HEK293T (cell line): ENCODE data around the gene CD4.

Source experiments
- CTCF ChIA-PET: fragments of 350-600 bp; formaldehyde crosslinking; extraction: SDS; loops from one replicate; lab custom pipeline; 2021; ENCODE audit warnings: antibody characterized with exemption, inconsistent platforms; lab: Yijun Ruan, JAX
- POLR2A ChIA-PET: fragments of 350-600 bp; formaldehyde crosslinking; extraction: SDS; loops from one replicate; lab custom pipeline; 2020; ENCODE audit warnings: antibody characterized with exemption, inconsistent platforms; lab: Yijun Ruan, JAX
- DNase-seq: peaks from one replicate; pipeline ENCODE4 v3.0.0; 2012; ENCODE audit warnings: mixed read lengths; ENCODE audit errors: extremely low spot score
- ARNT ChIP-seq: fragments of 450-650 bp; IDR thresholded peaks from 2 replicates; pipeline ENCODE4 v1.6.1; 2017; ENCODE audit warnings: mild to moderate bottlenecking
- BHLHE40 ChIP-seq: fragments of 450-650 bp; IDR thresholded peaks from 2 replicates; pipeline ENCODE4 v1.6.1; 2016; ENCODE audit warnings: mild to moderate bottlenecking, moderate library complexity, borderline replicate concordance
- CTBP1 ChIP-seq: fragments of 450-650 bp; IDR thresholded peaks from 2 replicates; pipeline ENCODE4 v1.6.1; 2016; ENCODE audit warnings: borderline replicate concordance
- ELF4 ChIP-seq: fragments of 450-650 bp; IDR thresholded peaks from 2 replicates; pipeline ENCODE4 v1.6.1; 2017; ENCODE audit warnings: antibody characterized with exemption
- FOXA1 ChIP-seq: fragments of 450-650 bp; IDR thresholded peaks from 2 replicates; pipeline ENCODE4 v1.6.1; 2016; ENCODE audit warnings: mild to moderate bottlenecking
- FOXK2 ChIP-seq: fragments of 450-650 bp; IDR thresholded peaks from 2 replicates; pipeline ENCODE4 v1.6.1; 2016; ENCODE audit warnings: mild to moderate bottlenecking
- FOXM1 ChIP-seq: fragments of 450-650 bp; IDR thresholded peaks from 2 replicates; pipeline ENCODE4 v1.6.1; 2017; ENCODE audit warnings: mild to moderate bottlenecking, borderline replicate concordance
- HDGF ChIP-seq: fragments of 450-650 bp; IDR thresholded peaks from 2 replicates; pipeline ENCODE4 v1.6.1; 2017; ENCODE audit warnings: antibody characterized with exemption, borderline replicate concordance
- L3MBTL2 ChIP-seq: fragments of 450-650 bp; conservative IDR thresholded peaks from 2 replicates; pipeline ENCODE4 v1.6.1; 2016; ENCODE audit warnings: mild to moderate bottlenecking
- LEF1 ChIP-seq: fragments of 450-650 bp; IDR thresholded peaks from 2 replicates; pipeline ENCODE4 v1.6.1; 2017; ENCODE audit warnings: mild to moderate bottlenecking, borderline replicate concordance
- NFRKB ChIP-seq: fragments of 450-650 bp; IDR thresholded peaks from 2 replicates; pipeline ENCODE4 v1.6.1; 2016; ENCODE audit warnings: mild to moderate bottlenecking, moderate library complexity
- SP1 ChIP-seq: fragments of 450-650 bp; IDR thresholded peaks from 2 replicates; pipeline ENCODE4 v1.6.1; 2017
- SUZ12 ChIP-seq: fragments of 450-650 bp; IDR thresholded peaks from 2 replicates; pipeline ENCODE4 v1.6.1; 2016; ENCODE audit warnings: mild to moderate bottlenecking
- TARDBP ChIP-seq: fragments of 450-650 bp; IDR thresholded peaks from 2 replicates; pipeline ENCODE4 v1.6.1; 2016
- ZNF384 ChIP-seq: fragments of 450-650 bp; IDR thresholded peaks from 2 replicates; pipeline ENCODE4 v1.6.1; 2016
- TF ChIP-seq, protein P1 (sequence below): fragments of 450-650 bp; IDR thresholded peaks from 2 replicates; pipeline ENCODE4 v1.6.1; 2016

The CD4 gene

DNA sequence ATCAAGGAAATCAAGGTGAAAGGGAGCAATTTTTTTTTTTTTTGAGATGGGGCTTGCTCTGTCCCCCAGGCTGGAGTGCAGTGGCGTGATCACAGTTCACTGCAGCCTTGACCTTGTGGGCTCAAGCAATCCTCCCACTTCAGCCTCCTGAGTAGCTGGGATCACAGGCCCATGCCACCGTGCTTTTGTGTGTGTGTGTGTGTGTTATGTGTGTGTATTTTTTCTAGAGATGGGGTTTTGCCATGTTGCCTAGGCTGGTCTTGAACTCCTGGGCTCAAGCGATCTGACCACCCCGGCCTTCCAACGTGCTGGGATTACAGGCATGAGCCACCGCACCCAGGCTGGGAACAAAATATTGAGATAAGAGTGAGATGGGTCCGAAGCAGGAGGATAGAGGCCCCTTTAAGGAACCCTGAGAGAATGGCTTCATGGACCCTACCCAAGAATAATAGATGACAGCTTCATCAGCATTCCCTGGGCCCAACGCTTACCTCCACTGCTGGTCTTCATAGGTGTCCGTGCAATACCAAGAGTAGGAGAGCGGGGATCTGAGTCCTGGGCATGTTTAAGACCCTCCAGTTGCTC, 60.7 kb downstream of the CD4 start:
- TF ChIP-seq, protein P1, sequence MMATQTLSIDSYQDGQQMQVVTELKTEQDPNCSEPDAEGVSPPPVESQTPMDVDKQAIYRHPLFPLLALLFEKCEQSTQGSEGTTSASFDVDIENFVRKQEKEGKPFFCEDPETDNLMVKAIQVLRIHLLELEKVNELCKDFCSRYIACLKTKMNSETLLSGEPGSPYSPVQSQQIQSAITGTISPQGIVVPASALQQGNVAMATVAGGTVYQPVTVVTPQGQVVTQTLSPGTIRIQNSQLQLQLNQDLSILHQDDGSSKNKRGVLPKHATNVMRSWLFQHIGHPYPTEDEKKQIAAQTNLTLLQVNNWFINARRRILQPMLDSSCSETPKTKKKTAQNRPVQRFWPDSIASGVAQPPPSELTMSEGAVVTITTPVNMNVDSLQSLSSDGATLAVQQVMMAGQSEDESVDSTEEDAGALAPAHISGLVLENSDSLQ: no peak
- TF ChIP-seq NFRKB (no peak), FOXA1 (no peak), FOXM1 (no peak), ARNT (no peak), ZNF384 (no peak), L3MBTL2 (no peak), SUZ12 (no peak), LEF1 (no peak)
- DNase-seq: no peak
- CTCF ChIA-PET: interaction anchor here (0.7 to 3.9 kb wide), 4 partner anchors 15 to 287 kb away, joined by 4 to 26 read pairs (median 8); no protein-coding TSS in a partner anchor
- POLR2A ChIA-PET: interaction anchor here (1.0 to 5.5 kb wide), 6 partner anchors 15 to 161 kb away, joined by 3 to 214 read pairs (median 33); partner anchors contain the start of genes COPS7A, P3H3, PTMS and SPSB2

DNA sequence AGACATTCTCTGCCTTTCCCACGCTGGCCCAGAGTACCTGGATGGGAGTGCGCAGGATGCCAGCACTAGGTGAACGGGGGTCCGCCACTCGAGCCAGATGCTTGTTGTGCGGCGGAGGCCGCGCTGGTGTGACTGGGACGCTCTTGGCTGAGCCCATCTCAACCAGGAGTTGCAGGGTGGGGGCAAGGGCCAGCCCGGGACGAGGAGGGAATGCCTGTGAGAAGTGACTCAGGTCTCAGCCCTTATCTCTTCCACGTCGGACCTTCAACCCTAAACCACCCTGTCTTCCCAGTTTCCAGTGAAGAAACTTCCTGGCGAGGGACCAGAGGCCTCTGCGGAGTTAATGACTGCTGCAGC, 61.4 kb downstream of the CD4 start:
- ChIA-PET POLR2A (interaction anchor here (1.0 to 5.5 kb wide), 21 partner anchors 10 to 380 kb away, joined by 3 to 214 read pairs (median 12); partner anchors contain the start of genes C12orf57, COPS7A, GNB3 and GPR162), CTCF (interaction anchor here (1.0 to 3.9 kb wide), 5 partner anchors 15 to 98 kb away, joined by 4 to 26 read pairs (median 6); partner anchors contain the start of gene MLF2)
- DNase-seq: no peak
- no peak for TF ChIP-seq LEF1
- no peak for TF ChIP-seq HDGF
- no peak for TF ChIP-seq BHLHE40
- TF ChIP-seq FOXA1: no peak
- TF ChIP-seq, protein P1: no peak
- TF ChIP-seq ELF4: no peak
- no peak for TF ChIP-seq SUZ12
- no peak for TF ChIP-seq FOXM1
- no peak for TF ChIP-seq NFRKB
- no peak for TF ChIP-seq ARNT
- no peak for TF ChIP-seq ZNF384
- no peak for TF ChIP-seq CTBP1
- no peak for TF ChIP-seq L3MBTL2
- no peak for TF ChIP-seq FOXK2
- TF ChIP-seq SP1: no peak
- no peak for TF ChIP-seq TARDBP

DNA sequence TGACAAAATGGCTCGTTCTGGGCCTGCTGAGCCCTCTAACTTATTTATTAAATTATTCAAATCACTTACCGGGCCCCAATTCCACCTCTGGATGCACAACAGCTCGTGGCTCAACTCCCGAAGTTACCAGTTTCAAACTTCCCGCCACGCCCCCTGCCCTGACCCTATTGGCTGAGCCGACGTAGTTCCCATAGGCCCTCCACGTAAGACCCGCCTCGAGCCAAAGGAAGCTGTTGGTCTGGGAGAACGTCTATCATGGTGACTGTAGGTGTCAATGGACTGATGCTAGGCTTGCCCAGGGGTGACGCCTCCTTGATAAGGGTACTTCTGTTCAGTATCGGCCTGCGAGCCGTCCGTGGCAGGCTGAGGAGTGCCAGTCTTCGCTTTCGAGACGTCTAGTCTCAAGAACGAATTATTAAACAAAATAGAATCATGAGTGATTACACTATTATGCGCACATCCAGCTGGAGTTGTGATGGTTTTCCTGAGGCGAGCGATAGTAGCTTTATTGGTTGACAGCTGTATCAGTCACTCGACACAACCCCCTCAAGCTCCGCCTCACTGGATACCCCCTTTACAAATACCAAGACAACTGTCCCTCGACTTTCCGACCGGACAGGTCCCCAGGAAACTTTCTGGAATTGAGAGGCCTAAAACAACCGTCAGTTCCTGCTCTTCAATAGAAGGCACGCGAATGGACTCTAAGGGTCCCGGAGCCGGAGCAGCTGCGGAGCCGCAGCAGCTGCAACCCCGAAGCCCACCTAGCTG, 62.0 kb downstream of the CD4 start, which contains the start of gene CDCA3:
TSS of gene CDCA3 (minus strand) at position 134 of the 768 bp plus-strand sequence. CDS start 334 bp downstream, outside the sequence.
- POLR2A ChIA-PET: interaction anchor here (0.6 to 5.5 kb wide), 34 partner anchors 10 to 380 kb away, joined by 3 to 214 read pairs (median 6); partner anchors contain the start of genes C12orf57, COPS7A, GNB3 and GPR162
- peak; percentile 94 for TF ChIP-seq L3MBTL2
- peak; percentile 59; the same call in 1 of the 2 replicates for TF ChIP-seq FOXM1
- no peak for TF ChIP-seq SP1
- TF ChIP-seq, protein P1: peak; percentile 99
- TF ChIP-seq BHLHE40: no peak
- TF ChIP-seq FOXK2: no peak
- TF ChIP-seq CTBP1: no peak
- CTCF ChIA-PET: interaction anchor here (0.8 to 3.9 kb wide), 9 partner anchors 16 to 98 kb away, joined by 3 to 28 read pairs (median 5); partner anchors contain the start of genes MLF2 and SPSB2
- DNase-seq: peak; percentile 95

DNA sequence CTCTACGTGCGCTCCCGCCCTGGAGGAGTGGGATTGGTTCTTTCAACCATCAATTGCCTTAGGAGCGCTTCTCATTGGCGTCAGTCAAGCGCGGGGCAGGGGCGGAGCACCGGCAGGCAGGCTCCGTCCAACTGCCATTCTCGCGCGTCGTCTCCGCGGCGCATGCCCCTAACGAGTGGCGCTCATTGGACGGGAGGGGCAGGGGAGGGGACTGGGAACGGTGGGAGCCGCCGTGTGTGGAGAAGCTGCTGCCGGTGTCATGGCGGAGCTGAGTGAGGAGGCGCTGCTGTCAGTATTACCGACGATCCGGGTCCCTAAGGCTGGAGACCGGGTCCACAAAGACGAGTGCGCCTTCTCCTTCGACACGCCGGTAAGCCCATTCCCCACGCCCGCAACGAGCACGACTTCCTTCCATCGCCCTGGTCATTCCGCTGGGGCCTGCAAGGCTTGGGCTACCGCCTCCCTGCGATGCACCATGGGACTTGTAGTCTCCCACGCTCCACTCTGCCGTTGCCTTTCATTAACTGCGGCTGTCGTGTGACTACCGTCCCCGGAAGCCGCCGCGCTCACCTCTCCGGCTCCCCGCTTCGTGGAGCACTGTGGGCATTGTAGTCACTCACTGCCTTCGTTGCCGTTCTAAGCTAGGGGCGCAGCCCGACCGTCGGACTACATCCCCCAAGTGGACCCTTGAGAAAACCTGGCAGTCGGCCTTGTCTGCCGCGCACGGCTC, 62.8 kb downstream of the CD4 start, which contains the start of gene USP5:
TSS of gene USP5 (plus strand) at position 230 of the 730 bp plus-strand sequence. CDS start at position 260, 30 bp downstream.
- TF ChIP-seq, protein P1: peak; percentile 98
- TF ChIP-seq ELF4: peak; percentile 100
- TF ChIP-seq L3MBTL2: peak; percentile 83
- no peak for TF ChIP-seq TARDBP
- TF ChIP-seq HDGF: 0 out of 2 replicates have a peak, but pooled peaks have one; percentile 45
- TF ChIP-seq SUZ12: peak; percentile 99
- TF ChIP-seq SP1: no peak
- POLR2A ChIA-PET: interaction anchor here (0.5 to 5.5 kb wide), 37 partner anchors 9 to 381 kb away, joined by 3 to 214 read pairs (median 5); partner anchors contain the start of genes C12orf57, COPS7A, GNB3 and GPR162
- DNase-seq: peak; percentile 94
- CTCF ChIA-PET: interaction anchor here (0.7 to 3.9 kb wide), 11 partner anchors 16 to 238 kb away, joined by 3 to 28 read pairs (median 4); partner anchors contain the start of genes MLF2, RNU7-1 and SPSB2
